HG03064 (cell line): ENCODE measurements around the gene LYG1.
"Not testable (repeated sequence)": the region's sequence is repeated elsewhere in the genome, so short reads cannot be mapped to it uniquely, and the experiment has no call there.

ENCODE experiments used
- ATAC-seq: cut with Tn5 transposase; IDR thresholded peaks from one replicate; pipeline ENCODE4 v1.9.1; 2021; ENCODE audit warnings: low read depth; ENCODE audit not compliant: unreplicated experiment

The LYG1 gene

GRCh38 chr2:99278195-99278765, 22.7 kb downstream of the LYG1 start:
- ATAC-seq: not testable (repeated sequence)

GRCh38 chr2:99275882-99276281, 25.1 kb downstream of the LYG1 start:
- no peak for ATAC-seq

- no peak for ATAC-seq
Observed at GRCh38 chr2:99261242-99261641, 39.8 kb downstream of the LYG1 start.

DNA sequence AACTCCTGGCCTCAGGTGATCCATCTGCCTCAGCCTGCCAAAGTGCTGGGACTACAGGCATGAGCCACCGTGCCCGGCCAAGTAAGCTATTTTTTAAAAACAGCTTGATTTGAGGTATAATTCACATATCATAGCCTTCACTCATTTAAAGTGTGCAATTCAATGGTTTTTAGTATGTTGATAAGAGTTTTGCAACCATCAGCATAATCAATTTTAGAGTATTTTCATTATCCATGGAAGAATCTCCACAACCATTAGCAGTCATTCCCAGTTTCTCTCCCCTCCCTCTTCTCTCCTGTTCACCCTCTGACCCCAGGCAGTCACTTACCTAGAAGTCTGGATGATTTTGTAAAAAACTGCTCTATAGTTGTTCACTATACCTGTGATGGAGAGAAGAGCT, 40.8 kb downstream of the LYG1 start:
- ATAC-seq: no peak

- ATAC-seq: no peak
Observed at GRCh38 chr2:99259465-99259864, 41.5 kb downstream of the LYG1 start.

- no peak for ATAC-seq
Observed at GRCh38 chr2:99256677-99257076, 44.3 kb downstream of the LYG1 start.

DNA sequence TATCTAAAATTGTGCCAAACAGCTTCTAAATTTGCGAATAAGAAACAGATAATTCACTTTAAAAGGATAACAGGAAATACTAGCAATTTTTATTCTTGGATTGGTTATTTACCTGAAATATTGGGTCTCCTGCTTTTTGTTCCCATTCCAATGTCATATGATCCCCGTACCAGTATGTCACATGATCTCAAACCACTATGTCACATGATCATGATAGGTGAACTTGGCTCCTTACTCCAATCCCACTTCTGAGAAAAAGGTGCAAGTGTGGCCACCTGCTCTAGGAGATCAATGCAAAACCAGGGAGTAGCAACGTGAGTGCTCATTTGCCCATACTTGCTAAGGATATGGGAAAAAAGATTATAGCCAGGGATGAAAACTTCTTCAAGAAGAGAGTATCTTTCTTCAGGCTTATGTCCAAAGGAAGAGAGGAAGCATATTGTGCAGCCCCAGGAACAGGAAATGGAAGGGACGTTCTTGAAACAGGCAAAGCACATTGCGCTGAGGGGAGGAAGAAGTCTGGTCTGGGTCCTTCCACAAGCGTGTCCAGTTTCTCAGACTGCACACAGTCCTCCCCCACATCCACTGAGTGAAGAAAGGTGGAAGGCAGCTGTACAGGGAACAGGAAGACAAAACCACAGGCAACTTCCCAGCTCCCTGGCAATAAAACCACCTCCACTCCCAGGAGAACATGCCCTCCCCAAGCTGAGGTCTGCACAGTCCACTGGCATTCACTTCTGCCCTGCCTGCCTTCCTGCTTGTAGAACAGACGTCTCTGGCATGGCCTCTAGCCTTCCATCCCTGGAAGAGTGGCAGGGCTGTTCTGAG, 45.3 kb downstream of the LYG1 start, which contains the start of gene LYG2:
Gene LYG2, minus strand, starts transcription at position 176 of the 828 bp plus-strand sequence. CDS start 1,406 bp downstream, outside the sequence.
- no peak for ATAC-seq

- ATAC-seq: no peak
Observed at GRCh38 chr2:99249951-99250350, 51.0 kb downstream of the LYG1 start.

DNA sequence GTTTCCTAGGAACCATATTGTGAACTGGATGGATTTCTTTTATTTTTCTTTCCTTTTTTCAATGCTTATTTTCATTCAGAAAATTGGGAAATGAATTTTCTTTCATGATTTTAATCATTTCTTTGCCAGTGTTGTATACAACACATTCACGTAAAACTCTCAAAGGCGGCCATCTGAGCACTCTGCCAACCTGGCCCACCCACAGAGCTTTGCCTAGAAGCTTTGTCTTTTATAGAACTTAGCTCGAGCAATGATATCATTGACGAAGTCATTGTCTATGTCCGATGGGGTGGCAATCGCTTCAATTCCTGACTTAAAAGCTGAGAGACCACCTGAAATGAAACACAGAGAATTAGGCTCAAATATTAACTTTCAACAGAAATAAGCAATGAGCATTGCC, 58.8 kb downstream of the LYG1 start:
- no peak for ATAC-seq

- no peak for ATAC-seq
Observed at GRCh38 chr2:99240431-99240830, 60.6 kb downstream of the LYG1 start.

DNA sequence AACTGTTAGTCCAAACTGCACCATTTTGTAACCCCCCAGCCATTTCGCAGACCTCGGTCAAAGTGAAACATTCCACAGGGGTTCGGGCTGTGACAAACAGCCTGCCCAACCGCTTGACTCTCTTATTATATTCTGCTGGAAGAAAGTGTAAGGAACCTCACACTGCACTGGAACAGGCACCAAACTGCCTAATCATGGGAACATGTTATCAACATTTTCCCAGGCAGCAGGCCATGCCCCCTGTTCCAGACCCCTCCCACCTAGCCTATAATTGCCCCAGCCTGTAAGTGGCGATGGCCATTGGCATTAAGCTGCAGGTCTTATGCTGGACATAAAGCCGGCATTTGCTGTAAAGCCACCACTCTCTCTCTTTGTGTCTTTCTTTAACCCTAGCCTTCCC, 62.4 kb downstream of the LYG1 start:
- no peak for ATAC-seq
